WTC11 (cell line): Measurements from ENCODE around the gene GIT1. TPM values are rescaled to one million over a fixed set of nuclear protein-coding genes. Genes with fewer than 3 reads are reported as not detected.

ENCODE experiments used
- ATAC-seq: fragments of 200-7000 bp; cut with Tn5 transposase; 2 replicates; pipeline ENCODE4 v1.10.0; 2021; ENCODE audit warnings: mild to moderate bottlenecking, moderate library complexity
- CTCF ChIA-PET: fragments of 300-600 bp; sonication (Branson Sonifier 250); formaldehyde crosslinking; loops from one replicate; lab custom pipeline; 2021; ENCODE audit warnings: antibody characterized with exemption; lab: Charles Lee
- POLR2A ChIA-PET: fragments of 350-600 bp; sonication (Branson Sonifier 250); formaldehyde crosslinking; loops from one replicate; lab custom pipeline; 2021; ENCODE audit warnings: antibody characterized with exemption; lab: Charles Lee
- DNase-seq: peaks from one replicate; pipeline ENCODE4 v3.0.0; 2021; ENCODE audit warnings: low spot score
- H3K27ac Mint-ChIP-seq: 2 replicates; pipeline ENCODE4 v1.8.0; 2021; ENCODE audit warnings: mixed read lengths
- H3K27me3 Mint-ChIP-seq: 2 replicates; pipeline ENCODE4 v1.8.0; 2021; ENCODE audit warnings: low read depth, mild to moderate bottlenecking, moderate library complexity, mixed read lengths
- H3K36me3 Mint-ChIP-seq: 2 replicates; pipeline ENCODE4 v1.8.0; 2021; ENCODE audit warnings: mixed read lengths
- H3K4me1 Mint-ChIP-seq: 2 replicates; pipeline ENCODE4 v1.8.0; 2022; ENCODE audit warnings: mixed read lengths
- H3K4me3 Mint-ChIP-seq: 2 replicates; pipeline ENCODE4 v1.8.0; 2021; ENCODE audit warnings: mild to moderate bottlenecking, moderate library complexity, mixed read lengths
- H3K9me3 Mint-ChIP-seq: 2 replicates; pipeline ENCODE4 v1.8.0; 2021; ENCODE audit warnings: mixed read lengths
- AFF4 ChIP-seq: sonication (generic); formaldehyde crosslinking; IDR thresholded peaks from 2 replicates; pipeline ENCODE4 v1.8.1; 2023; ENCODE audit warnings: mild to moderate bottlenecking, missing genetic modification reagents, borderline replicate concordance
- ATF3 ChIP-seq: sonication (generic); formaldehyde crosslinking; conservative IDR thresholded peaks from 2 replicates; pipeline ENCODE4 v1.8.1; 2022; ENCODE audit warnings: mild to moderate bottlenecking, missing genetic modification reagents
- EMX1 ChIP-seq: fragments of 250-450 bp; sonication (Bioruptor Pico); IDR thresholded peaks from 2 replicates; pipeline ENCODE4 v1.8.0; 2021; ENCODE audit warnings: mild to moderate bottlenecking
- ERG ChIP-seq: fragments of 250-450 bp; sonication (Bioruptor Pico); IDR thresholded peaks from 2 replicates; pipeline ENCODE4 v1.8.0; 2021; ENCODE audit warnings: mild to moderate bottlenecking
- FOXK1 ChIP-seq: sonication (generic); formaldehyde crosslinking; IDR thresholded peaks from 2 replicates; pipeline ENCODE4 v1.8.0; 2022; ENCODE audit warnings: mild to moderate bottlenecking, moderate library complexity, missing genetic modification reagents
- GTF2I ChIP-seq: fragments of 250-450 bp; sonication (Bioruptor Pico); conservative IDR thresholded peaks from 2 replicates; pipeline ENCODE4 v1.4.0; 2021; ENCODE audit warnings: mild to moderate bottlenecking
- MXD4 ChIP-seq: fragments of 250-450 bp; sonication (Bioruptor Pico); IDR thresholded peaks from 2 replicates; pipeline ENCODE4 v1.8.0; 2021; ENCODE audit warnings: mild to moderate bottlenecking, moderate library complexity, borderline replicate concordance
- MYBL2 ChIP-seq: sonication (generic); formaldehyde crosslinking; IDR thresholded peaks from 2 replicates; pipeline ENCODE4 v1.8.1; 2023; ENCODE audit warnings: mild to moderate bottlenecking, moderate library complexity, missing genetic modification reagents
- NFE2L1 ChIP-seq: sonication (generic); formaldehyde crosslinking; IDR thresholded peaks from 2 replicates; pipeline ENCODE4 v1.8.1; 2023; ENCODE audit warnings: missing genetic modification reagents
- PRDM15 ChIP-seq: sonication (generic); formaldehyde crosslinking; IDR thresholded peaks from 2 replicates; pipeline ENCODE4 v1.8.0; 2022; ENCODE audit warnings: missing genetic modification reagents
- SP1 ChIP-seq: sonication (generic); formaldehyde crosslinking; conservative IDR thresholded peaks from 2 replicates; pipeline ENCODE4 v1.8.1; 2022; ENCODE audit warnings: missing genetic modification reagents
- TCF7 ChIP-seq: sonication (generic); formaldehyde crosslinking; IDR thresholded peaks from 2 replicates; pipeline ENCODE4 v1.8.0; 2022; ENCODE audit warnings: mild to moderate bottlenecking, low read depth, missing genetic modification reagents, moderate library complexity
- ZNF121 ChIP-seq: sonication (generic); formaldehyde crosslinking; IDR thresholded peaks from 2 replicates; pipeline ENCODE4 v1.8.0; 2023; ENCODE audit warnings: missing genetic modification reagents
- ZNF138 ChIP-seq: sonication (generic); formaldehyde crosslinking; conservative IDR thresholded peaks from 2 replicates; pipeline ENCODE4 v1.8.1; 2022; ENCODE audit warnings: mild to moderate bottlenecking, moderate library complexity, missing genetic modification reagents
- ZNF423 ChIP-seq: fragments of 250-450 bp; sonication (Bioruptor Pico); IDR thresholded peaks from 2 replicates; pipeline ENCODE4 v2.1.2; 2022; ENCODE audit warnings: mild to moderate bottlenecking, moderate library complexity
- ZNF425 ChIP-seq: fragments of 250-450 bp; sonication (Bioruptor Pico); conservative IDR thresholded peaks from 2 replicates; pipeline ENCODE4 v1.9.0; 2021; ENCODE audit warnings: mild to moderate bottlenecking
- total RNA-seq: library from RNA; stranded (reverse); gene quantifications from 3 replicates; pipeline ENCODE4 v1.2.3, GENCODE V29; 2021
- TF ChIP-seq, protein P1 (sequence below): sonication (generic); formaldehyde crosslinking; IDR thresholded peaks from 2 replicates; pipeline ENCODE4 v1.8.1; 2023; ENCODE audit warnings: mild to moderate bottlenecking, missing genetic modification reagents
- TF ChIP-seq, protein P2 (sequence below): sonication (generic); formaldehyde crosslinking; IDR thresholded peaks from 2 replicates; pipeline ENCODE4 v1.8.0; 2022; ENCODE audit warnings: mild to moderate bottlenecking, missing genetic modification reagents
- TF ChIP-seq, protein P3 (sequence below): sonication (generic); formaldehyde crosslinking; IDR thresholded peaks from 2 replicates; pipeline ENCODE4 v1.8.1; 2022; ENCODE audit warnings: missing genetic modification reagents, borderline replicate concordance

Gene GIT1
- total RNA-seq, 1 experiment from 2014 or later, result 66.9 TPM

DNA sequence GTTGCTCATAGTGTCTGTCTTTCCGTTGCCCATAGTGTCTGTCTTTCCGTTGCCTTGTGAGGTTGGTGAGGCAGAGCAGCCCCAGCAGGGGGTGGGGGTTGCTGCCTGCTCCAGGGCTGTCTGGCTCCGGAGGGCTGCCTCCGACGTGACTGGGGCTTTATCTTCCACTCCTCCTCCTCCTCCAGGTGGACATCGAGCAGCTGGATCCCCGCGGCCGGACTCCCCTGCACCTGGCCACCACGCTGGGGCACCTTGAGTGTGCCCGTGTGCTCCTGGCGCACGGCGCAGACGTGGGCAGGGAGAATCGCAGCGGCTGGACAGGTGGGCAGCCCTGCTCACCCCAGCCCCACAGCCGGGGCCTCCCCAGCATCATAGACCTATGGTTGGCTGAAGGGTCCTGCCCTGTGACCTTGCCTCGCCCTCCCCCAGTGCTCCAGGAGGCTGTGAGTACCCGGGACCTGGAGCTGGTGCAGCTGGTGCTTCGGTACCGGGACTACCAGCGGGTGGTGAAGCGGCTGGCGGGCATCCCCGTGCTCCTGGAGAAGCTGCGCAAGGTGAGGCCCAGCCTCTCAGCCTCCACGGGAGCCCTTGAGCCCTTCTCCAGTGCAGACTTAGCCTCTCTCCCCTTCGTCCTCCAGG, 18.2 kb upstream of the GIT1 start (continued):
- no peak for TF ChIP-seq AFF4 (CRISPR knock-in tag)
- TF ChIP-seq PRDM15, result no peak
- TF ChIP-seq TCF7 (CRISPR knock-in tag), result no peak
- no peak for TF ChIP-seq MYBL2
- TF ChIP-seq ZNF425, result no peak
- TF ChIP-seq GTF2I (CRISPR knock-in tag), result no peak
- TF ChIP-seq, protein P1, sequence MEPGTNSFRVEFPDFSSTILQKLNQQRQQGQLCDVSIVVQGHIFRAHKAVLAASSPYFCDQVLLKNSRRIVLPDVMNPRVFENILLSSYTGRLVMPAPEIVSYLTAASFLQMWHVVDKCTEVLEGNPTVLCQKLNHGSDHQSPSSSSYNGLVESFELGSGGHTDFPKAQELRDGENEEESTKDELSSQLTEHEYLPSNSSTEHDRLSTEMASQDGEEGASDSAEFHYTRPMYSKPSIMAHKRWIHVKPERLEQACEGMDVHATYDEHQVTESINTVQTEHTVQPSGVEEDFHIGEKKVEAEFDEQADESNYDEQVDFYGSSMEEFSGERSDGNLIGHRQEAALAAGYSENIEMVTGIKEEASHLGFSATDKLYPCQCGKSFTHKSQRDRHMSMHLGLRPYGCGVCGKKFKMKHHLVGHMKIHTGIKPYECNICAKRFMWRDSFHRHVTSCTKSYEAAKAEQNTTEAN (CRISPR knock-in tag), result no peak
- no peak for TF ChIP-seq MXD4
- no peak for TF ChIP-seq ZNF138 (CRISPR knock-in tag)
- no peak for TF ChIP-seq EMX1 (CRISPR knock-in tag)

- Mint-ChIP-seq H3K27me3 (no peaks in the 10 kb centered on the region; the same call in 1 of the 2 replicates), H3K4me1 (peaks cover 12% of the 10 kb centered on the region)
- DNase-seq (no peak), ATAC-seq (no peak)
- TF ChIP-seq ERG (CRISPR knock-in tag) (no peak), ZNF423 (CRISPR knock-in tag) (no peak), SP1 (CRISPR knock-in tag) (no peak), ZNF121 (CRISPR knock-in tag) (peak; percentile 82), ATF3 (no peak), NFE2L1 (CRISPR knock-in tag) (no peak), FOXK1 (CRISPR knock-in tag) (no peak)
- TF ChIP-seq, protein P2, sequence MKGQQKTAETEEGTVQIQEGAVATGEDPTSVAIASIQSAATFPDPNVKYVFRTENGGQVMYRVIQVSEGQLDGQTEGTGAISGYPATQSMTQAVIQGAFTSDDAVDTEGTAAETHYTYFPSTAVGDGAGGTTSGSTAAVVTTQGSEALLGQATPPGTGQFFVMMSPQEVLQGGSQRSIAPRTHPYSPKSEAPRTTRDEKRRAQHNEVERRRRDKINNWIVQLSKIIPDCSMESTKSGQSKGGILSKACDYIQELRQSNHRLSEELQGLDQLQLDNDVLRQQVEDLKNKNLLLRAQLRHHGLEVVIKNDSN (CRISPR knock-in tag), result no peak
- TF ChIP-seq, protein P3, sequence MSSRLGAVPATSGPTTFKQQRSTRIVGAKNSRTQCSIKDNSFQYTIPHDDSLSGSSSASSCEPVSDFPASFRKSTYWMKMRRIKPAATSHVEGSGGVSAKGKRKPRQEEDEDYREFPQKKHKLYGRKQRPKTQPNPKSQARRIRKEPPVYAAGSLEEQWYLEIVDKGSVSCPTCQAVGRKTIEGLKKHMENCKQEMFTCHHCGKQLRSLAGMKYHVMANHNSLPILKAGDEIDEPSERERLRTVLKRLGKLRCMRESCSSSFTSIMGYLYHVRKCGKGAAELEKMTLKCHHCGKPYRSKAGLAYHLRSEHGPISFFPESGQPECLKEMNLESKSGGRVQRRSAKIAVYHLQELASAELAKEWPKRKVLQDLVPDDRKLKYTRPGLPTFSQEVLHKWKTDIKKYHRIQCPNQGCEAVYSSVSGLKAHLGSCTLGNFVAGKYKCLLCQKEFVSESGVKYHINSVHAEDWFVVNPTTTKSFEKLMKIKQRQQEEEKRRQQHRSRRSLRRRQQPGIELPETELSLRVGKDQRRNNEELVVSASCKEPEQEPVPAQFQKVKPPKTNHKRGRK (CRISPR knock-in tag), result no peak
- TF ChIP-seq, all 79 proteins: peak for 1
- ChIA-PET POLR2A (no interaction called here), CTCF (interaction anchor here (1.2 to 2.6 kb wide), 3 partner anchors 9 to 11 kb away, joined by 4 to 17 read pairs (median 9); no protein-coding TSS in a partner anchor)
- Mint-ChIP-seq H3K27ac (no peak overlapping the region), H3K4me3 (no peak overlapping the region), H3K36me3 (no peaks in the 10 kb centered on the region), H3K9me3 (no peaks in the 10 kb centered on the region)
These were observed 13.7 kb upstream of the GIT1 start for GRCh38 chr17:29603109-29603674.
